OCI-LY7 (cell line): ENCODE measurements around the gene MACROD2.

ENCODE experiments used
- EZH2phosphoT487 ChIP-seq: fragments of 200-600 bp; sonication (generic); IDR thresholded peaks from 2 replicates; pipeline ENCODE4 v1.6.1; 2018; ENCODE audit warnings: low read depth, borderline replicate concordance, mild to moderate bottlenecking, mixed run types, antibody characterized with exemption, low read length, moderate library complexity, mixed read lengths
- TF ChIP-seq, protein P1 (sequence below): fragments of 200-600 bp; sonication (generic); conservative IDR thresholded peaks from 2 replicates; pipeline ENCODE4 v1.5.1; 2014; ENCODE audit warnings: mild to moderate bottlenecking, antibody characterized with exemption, low read length, moderate library complexity, mixed read lengths

DNA sequence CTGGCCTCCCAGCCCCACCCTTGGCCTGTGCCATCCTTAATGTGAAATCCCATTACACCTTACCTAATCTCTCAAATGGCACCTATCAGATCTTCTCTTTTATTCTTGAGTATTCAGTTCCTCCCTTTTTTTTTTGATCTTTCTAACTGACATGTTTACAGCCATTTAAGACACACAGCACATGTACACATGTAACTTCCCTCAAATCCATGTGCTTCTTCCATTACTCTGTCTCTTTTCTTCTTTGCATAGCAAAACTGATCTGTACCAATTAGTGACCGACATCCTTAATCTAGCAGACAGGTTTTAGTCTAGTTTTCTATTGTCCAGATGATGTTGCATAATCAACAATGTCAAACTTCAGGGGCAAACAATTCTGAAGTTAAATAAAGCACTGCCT is 755.9 kb downstream of the MACROD2 start:
- TF ChIP-seq, protein P1, sequence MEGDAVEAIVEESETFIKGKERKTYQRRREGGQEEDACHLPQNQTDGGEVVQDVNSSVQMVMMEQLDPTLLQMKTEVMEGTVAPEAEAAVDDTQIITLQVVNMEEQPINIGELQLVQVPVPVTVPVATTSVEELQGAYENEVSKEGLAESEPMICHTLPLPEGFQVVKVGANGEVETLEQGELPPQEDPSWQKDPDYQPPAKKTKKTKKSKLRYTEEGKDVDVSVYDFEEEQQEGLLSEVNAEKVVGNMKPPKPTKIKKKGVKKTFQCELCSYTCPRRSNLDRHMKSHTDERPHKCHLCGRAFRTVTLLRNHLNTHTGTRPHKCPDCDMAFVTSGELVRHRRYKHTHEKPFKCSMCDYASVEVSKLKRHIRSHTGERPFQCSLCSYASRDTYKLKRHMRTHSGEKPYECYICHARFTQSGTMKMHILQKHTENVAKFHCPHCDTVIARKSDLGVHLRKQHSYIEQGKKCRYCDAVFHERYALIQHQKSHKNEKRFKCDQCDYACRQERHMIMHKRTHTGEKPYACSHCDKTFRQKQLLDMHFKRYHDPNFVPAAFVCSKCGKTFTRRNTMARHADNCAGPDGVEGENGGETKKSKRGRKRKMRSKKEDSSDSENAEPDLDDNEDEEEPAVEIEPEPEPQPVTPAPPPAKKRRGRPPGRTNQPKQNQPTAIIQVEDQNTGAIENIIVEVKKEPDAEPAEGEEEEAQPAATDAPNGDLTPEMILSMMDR, result no peak
- no peak for TF ChIP-seq EZH2phosphoT487
